Activated naive CD4-positive, alpha-beta T cell treated with anti-CD3 and anti-CD28 coated beads for 36 hours (primary cell): ENCODE data around the gene EHD4. TPM values are rescaled to one million over a fixed set of nuclear protein-coding genes. Genes with fewer than 3 reads are reported as not detected.

Experiments used
- CTCF ChIA-PET: fragments of 350-600 bp; sonication (Branson Sonifier 250); formaldehyde crosslinking; loops from one replicate; lab custom pipeline; 2021; ENCODE audit warnings: antibody characterized with exemption; lab: Charles Lee
- DNase-seq: peaks from one replicate; pipeline ENCODE4 v3.0.0-alpha.2; 2020
- H3K27ac Mint-ChIP-seq: one replicate; pipeline ENCODE4 v1.8.0; 2021; ENCODE audit warnings: mild to moderate bottlenecking, mixed read lengths
- H3K27me3 Mint-ChIP-seq: one replicate; pipeline ENCODE4 v1.8.0; 2021; ENCODE audit warnings: low read depth, mixed read lengths
- H3K36me3 Mint-ChIP-seq: one replicate; pipeline ENCODE4 v1.8.0; 2021; ENCODE audit warnings: low read depth, mixed read lengths
- H3K4me1 Mint-ChIP-seq: one replicate; pipeline ENCODE4 v1.8.0; 2021; ENCODE audit warnings: low read depth, mixed read lengths
- H3K4me3 Mint-ChIP-seq: one replicate; pipeline ENCODE4 v1.8.0; 2021; ENCODE audit warnings: mild to moderate bottlenecking, moderate library complexity, mixed read lengths
- H3K9me3 Mint-ChIP-seq: one replicate; pipeline ENCODE4 v1.8.0; 2021; ENCODE audit warnings: mixed read lengths
- intact Hi-C: fragments of 100-400 bp; cut with micrococcal nuclease; formaldehyde crosslinking; loops from one replicate; pipeline ENCODE4 v1.15.1; 2023
- total RNA-seq, 2 experiments: library from RNA; stranded (reverse); gene quantifications; one replicate each; pipeline ENCODE4 v1.2.3, GENCODE V29; 2021

Gene EHD4
- total RNA-seq, 2 experiments from 2014 or later: 30.1 to 31.8 TPM

DNA sequence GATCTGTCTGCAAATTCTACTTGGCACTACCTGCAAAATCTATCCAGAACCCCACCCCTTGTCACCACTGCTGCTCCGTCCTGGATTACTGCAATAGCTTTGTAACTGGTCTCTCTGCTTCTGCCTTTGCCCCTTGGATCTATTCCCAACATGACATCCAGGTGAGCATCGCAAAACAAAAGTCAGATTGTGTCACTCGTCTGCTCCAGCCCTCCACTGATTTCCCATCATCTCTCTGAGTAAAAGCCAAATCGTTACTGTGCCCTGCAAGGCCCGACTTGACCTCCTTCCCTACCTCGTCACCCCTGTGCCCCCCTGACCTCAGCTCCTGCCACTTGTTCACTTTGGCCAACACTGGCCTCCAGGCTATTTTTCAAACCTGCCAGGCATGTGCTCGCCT, 87.9 kb downstream of the EHD4 start:
- peaks cover 11% of the 10 kb centered on the region for H3K27me3 Mint-ChIP-seq
- intact Hi-C loops: no loop called here
- no peak overlapping the region for H3K27ac Mint-ChIP-seq
- H3K36me3 Mint-ChIP-seq: no peaks in the 10 kb centered on the region
- H3K4me1 Mint-ChIP-seq: peaks cover 13% of the 10 kb centered on the region
- H3K4me3 Mint-ChIP-seq: no peak overlapping the region
- CTCF ChIA-PET: no interaction called here
- no peak for DNase-seq
- no peaks in the 10 kb centered on the region for H3K9me3 Mint-ChIP-seq

DNA sequence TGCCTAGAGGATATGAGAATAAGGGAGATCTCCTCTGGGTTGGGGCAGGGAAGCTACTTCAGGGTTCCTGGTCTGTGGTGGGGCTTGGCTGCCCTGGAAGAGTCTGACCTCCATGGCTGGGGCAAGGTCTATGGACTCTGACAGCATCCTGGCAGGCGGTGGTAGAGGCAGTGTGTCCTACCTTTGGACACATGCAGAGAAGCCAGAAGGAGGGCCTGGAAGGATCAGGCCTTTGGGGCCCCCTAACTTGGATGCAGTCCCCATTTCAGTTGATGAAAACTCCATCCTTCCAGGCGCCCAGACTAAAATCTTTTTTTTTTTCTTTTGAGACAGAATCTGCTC, 88.9 kb downstream of the EHD4 start:
- intact Hi-C loops: no loop called here
- DNase-seq: no peak
- no peak overlapping the region for H3K27ac Mint-ChIP-seq
- H3K36me3 Mint-ChIP-seq: no peaks in the 10 kb centered on the region
- no peaks in the 10 kb centered on the region for H3K9me3 Mint-ChIP-seq
- H3K4me3 Mint-ChIP-seq: no peak overlapping the region
- H3K4me1 Mint-ChIP-seq: peaks cover 9% of the 10 kb centered on the region
- CTCF ChIA-PET: no interaction called here
- peaks cover 11% of the 10 kb centered on the region for H3K27me3 Mint-ChIP-seq

DNA sequence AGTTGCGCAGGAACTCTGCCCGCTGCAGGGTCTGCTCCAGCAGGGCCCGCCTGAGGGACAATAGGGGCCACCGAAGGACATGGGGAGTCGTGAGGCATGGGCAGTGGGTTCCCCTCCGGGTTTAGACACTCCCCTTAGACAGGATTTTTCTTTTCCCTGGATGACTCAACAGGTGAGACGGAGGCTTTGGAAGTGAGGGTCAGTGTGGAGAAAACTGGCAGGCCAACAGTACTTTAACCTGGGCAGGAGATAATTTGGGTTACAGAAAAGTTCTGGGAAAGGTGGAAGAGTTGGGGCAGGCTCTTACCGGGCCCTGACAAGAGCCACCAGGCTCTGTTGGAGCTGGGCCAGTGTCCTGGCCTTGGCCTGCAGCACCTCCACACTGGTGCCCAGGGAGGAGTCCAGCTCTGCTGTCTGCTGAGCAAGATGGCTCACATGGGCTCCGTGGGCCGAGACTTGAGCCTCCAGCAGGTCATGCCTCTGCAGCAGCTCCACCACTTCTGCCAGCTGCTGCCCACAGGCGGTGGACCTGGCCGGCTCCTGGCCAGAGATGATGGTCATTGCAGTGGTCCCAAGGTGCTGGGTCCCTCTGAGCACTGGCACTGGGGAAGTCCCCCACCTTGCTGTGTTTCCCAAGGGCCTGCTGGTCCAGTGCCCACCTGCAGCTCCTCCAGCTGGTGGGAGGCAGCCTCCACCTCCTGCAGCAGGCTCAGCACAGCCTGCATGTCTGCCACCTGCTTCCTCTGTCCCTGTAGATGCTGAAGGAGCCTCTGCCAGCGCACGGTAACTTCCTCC, 89.5 kb downstream of the EHD4 start:
- no peak for DNase-seq
- CTCF ChIA-PET: no interaction called here
- Mint-ChIP-seq H3K27me3 (peaks cover 11% of the 10 kb centered on the region), H3K4me3 (peak overlapping the region; percentile 12), H3K36me3 (no peaks in the 10 kb centered on the region), H3K4me1 (peaks cover 8% of the 10 kb centered on the region), H3K9me3 (no peaks in the 10 kb centered on the region), H3K27ac (no peak overlapping the region)
- intact Hi-C loops: no loop called here

- no peak overlapping the region for H3K27ac Mint-ChIP-seq
- H3K27me3 Mint-ChIP-seq: peaks cover 11% of the 10 kb centered on the region
- peak overlapping the region; percentile 12 for H3K4me3 Mint-ChIP-seq
- intact Hi-C loops: no loop called here
- no peaks in the 10 kb centered on the region for H3K36me3 Mint-ChIP-seq
- DNase-seq: no peak
- H3K9me3 Mint-ChIP-seq: no peaks in the 10 kb centered on the region
- H3K4me1 Mint-ChIP-seq: peaks cover 8% of the 10 kb centered on the region
- CTCF ChIA-PET: interaction anchor here (0.8 to 1.7 kb wide), 4 partner anchors 12 to 158 kb away, joined by 3 to 5 read pairs (median 4); no protein-coding TSS in a partner anchor
Measured at GRCh38 chr15:41881920-41882688, 90.3 kb downstream of the EHD4 start.

DNA sequence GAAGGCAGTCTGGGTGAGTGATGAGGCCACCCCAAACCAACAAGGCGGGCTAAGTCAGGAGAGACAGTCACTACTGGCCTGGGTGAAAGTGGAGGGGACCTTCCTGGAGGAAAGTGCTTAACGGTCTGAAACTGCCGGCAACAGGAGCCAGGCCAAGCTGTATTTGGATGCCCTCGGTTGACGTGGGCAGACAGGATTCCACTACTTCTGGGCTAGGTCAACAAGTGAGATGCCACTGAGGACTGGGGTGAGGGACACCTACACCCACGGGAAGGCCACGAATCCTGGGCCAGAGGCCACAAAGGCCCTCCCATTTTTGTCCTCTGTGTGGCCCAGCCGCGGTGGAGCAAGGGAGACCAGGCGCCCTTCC, 90.8 kb downstream of the EHD4 start:
- Mint-ChIP-seq H3K27ac (no peak overlapping the region), H3K4me1 (peaks cover 8% of the 10 kb centered on the region), H3K4me3 (no peak overlapping the region), H3K27me3 (peaks cover 11% of the 10 kb centered on the region), H3K36me3 (no peaks in the 10 kb centered on the region), H3K9me3 (no peaks in the 10 kb centered on the region)
- CTCF ChIA-PET: interaction anchor here (0.8 to 1.7 kb wide), 4 partner anchors 11 to 158 kb away, joined by 3 to 5 read pairs (median 4); no protein-coding TSS in a partner anchor
- DNase-seq: no peak
- intact Hi-C loops: no loop called here

DNA sequence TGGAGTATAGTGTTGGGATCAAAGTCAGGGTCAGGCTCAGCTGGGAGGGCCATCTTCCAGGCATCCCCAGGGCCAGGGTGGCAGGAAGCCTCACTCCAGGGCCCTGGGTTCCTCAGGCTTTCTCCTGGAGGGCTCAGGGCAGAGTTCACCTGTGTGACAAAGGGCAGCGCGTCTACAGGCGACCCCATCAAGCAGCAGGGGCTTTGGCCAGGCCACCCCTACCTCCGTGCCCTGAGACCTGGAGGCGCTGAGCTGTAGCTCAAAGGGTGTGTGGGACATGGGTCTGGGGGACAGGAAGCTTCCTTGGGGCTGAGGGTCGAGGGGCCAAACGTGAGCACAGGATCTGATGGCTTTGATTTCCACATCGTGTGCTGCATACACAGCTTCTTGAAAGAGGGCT, 91.3 kb downstream of the EHD4 start:
- no peak for DNase-seq

GRCh38 chr15:41880156-41880877, 92.0 kb downstream of the EHD4 start:
- intact Hi-C loops: no loop called here
- no peak overlapping the region for H3K27ac Mint-ChIP-seq
- H3K27me3 Mint-ChIP-seq: peaks cover 11% of the 10 kb centered on the region
- CTCF ChIA-PET: interaction anchor here (0.8 to 1.7 kb wide), 3 partner anchors 10 to 110 kb away, joined by 3 to 5 read pairs (median 4); no protein-coding TSS in a partner anchor
- H3K4me1 Mint-ChIP-seq: peaks cover 8% of the 10 kb centered on the region
- H3K4me3 Mint-ChIP-seq: no peak overlapping the region
- no peaks in the 10 kb centered on the region for H3K36me3 Mint-ChIP-seq
- no peak for DNase-seq
- H3K9me3 Mint-ChIP-seq: no peaks in the 10 kb centered on the region

More for the DNA sequence above, 91.3 kb downstream of the EHD4 start:
- no peaks in the 10 kb centered on the region for H3K36me3 Mint-ChIP-seq
- H3K4me1 Mint-ChIP-seq: peaks cover 8% of the 10 kb centered on the region
- H3K27ac Mint-ChIP-seq: no peak overlapping the region
- peaks cover 11% of the 10 kb centered on the region for H3K27me3 Mint-ChIP-seq
- H3K4me3 Mint-ChIP-seq: no peak overlapping the region
- no peaks in the 10 kb centered on the region for H3K9me3 Mint-ChIP-seq
- CTCF ChIA-PET: interaction anchor here (0.8 to 1.7 kb wide), 4 partner anchors 11 to 109 kb away, joined by 3 to 5 read pairs (median 4); no protein-coding TSS in a partner anchor
- intact Hi-C loops: no loop called here

DNA sequence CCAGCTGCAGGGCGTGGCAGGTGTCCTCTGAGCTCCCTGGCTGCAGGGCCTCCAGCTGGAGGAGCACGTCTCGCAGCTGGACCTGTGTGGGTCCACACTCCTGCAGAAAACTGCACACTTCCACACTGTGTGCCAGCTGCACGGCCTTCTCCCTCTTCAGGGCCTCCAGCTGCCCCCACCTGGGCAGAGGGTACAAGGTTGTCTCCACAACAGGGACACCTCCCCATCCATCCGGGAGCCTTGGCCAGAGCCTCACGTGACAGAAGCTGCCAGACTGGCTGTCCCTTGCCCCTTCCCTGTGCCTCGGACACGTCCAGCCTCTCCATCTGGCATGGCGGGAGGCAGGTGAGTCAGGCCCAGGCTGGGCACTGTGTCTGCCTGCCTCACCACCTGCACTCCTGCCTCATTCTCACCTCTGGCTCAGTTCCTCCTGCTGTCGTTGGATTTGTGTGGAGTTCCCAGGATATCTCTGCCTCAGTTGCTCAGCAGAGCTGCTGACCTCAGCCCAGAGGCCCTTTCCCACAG, 93.0 kb downstream of the EHD4 start:
- no peak for DNase-seq
- H3K27me3 Mint-ChIP-seq: peaks cover 11% of the 10 kb centered on the region
- no peaks in the 10 kb centered on the region for H3K9me3 Mint-ChIP-seq
- intact Hi-C loops: no loop called here
- H3K27ac Mint-ChIP-seq: no peak overlapping the region
- CTCF ChIA-PET: no interaction called here
- H3K4me3 Mint-ChIP-seq: no peak overlapping the region
- H3K36me3 Mint-ChIP-seq: no peaks in the 10 kb centered on the region
- H3K4me1 Mint-ChIP-seq: peaks cover 8% of the 10 kb centered on the region

DNA sequence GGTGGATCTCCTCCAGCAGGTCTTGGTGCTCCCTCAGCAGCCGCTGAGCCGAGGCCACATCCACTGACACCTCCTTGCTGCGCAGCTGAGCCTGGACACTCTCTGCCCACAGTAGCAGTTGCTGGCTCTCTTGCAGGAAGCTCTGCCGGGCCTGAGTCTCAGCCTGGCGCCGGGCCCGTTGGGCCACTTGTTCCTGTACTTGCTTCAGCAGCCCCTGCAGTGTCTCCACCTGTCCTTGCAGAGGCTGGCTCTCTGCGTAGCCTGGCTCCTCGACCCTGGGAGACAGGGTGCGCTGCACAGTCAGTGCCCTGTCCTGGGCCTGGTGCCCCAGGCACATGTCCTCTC, 94.0 kb downstream of the EHD4 start:
- H3K4me1 Mint-ChIP-seq: peaks cover 8% of the 10 kb centered on the region
- no peaks in the 10 kb centered on the region for H3K9me3 Mint-ChIP-seq
- H3K27me3 Mint-ChIP-seq: peaks cover 11% of the 10 kb centered on the region
- H3K27ac Mint-ChIP-seq: no peak overlapping the region
- CTCF ChIA-PET: no interaction called here
- H3K4me3 Mint-ChIP-seq: no peak overlapping the region
- H3K36me3 Mint-ChIP-seq: no peaks in the 10 kb centered on the region
- intact Hi-C loops: no loop called here
- no peak for DNase-seq

DNA sequence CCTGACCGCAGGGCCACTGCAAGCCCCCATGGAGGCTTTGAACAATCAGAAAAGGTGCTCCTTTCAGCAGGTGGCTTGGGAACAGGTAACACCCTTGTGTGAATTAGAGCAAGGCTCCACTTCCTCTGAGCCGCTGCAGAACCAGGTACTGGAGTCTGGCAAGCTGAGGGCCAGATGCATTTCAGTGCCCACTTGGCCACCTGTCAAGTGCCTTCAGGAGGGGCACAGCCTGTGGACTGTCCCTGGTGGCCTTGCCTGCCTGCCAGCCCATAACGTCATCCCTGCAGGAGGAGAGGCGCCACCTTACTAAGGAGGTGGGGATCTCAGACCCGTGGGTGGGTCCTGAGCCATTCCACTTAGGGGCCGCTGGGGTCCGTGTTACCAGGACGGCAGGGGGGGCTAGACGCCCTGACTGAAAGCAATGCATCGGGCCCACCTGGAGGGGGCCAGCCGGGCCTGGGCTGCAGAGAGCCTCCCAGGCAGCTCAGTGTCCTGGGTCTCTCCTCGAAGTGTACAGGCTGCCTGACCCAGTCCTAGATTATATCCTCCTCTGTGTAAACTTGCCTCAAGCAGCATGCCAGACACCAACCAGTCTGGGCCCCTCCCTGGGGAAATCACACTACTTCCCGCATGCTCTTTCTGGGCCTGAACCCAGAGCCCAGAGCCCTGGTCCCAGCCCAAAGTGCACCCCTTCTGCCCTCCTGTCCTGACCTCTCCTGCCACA, 94.6 kb downstream of the EHD4 start:
- Mint-ChIP-seq H3K27me3 (peaks cover 10% of the 10 kb centered on the region), H3K4me3 (no peak overlapping the region), H3K27ac (no peak overlapping the region), H3K36me3 (no peaks in the 10 kb centered on the region), H3K4me1 (peaks cover 8% of the 10 kb centered on the region), H3K9me3 (no peaks in the 10 kb centered on the region)
- CTCF ChIA-PET: no interaction called here
- no peak for DNase-seq
- intact Hi-C loops: no loop called here

GRCh38 chr15:41876689-41877088, 95.7 kb downstream of the EHD4 start:
- H3K4me1 Mint-ChIP-seq: peaks cover 4% of the 10 kb centered on the region
- CTCF ChIA-PET: interaction anchor here (0.7 to 0.9 kb wide), 3 partner anchors 16 to 65 kb away, joined by 3 read pairs; no protein-coding TSS in a partner anchor
- H3K9me3 Mint-ChIP-seq: no peaks in the 10 kb centered on the region
- no peak overlapping the region for H3K27ac Mint-ChIP-seq
- H3K36me3 Mint-ChIP-seq: no peaks in the 10 kb centered on the region
- H3K4me3 Mint-ChIP-seq: no peak overlapping the region
- no peak for DNase-seq
- intact Hi-C loops: no loop called here
- H3K27me3 Mint-ChIP-seq: peaks cover 6% of the 10 kb centered on the region
